Caco-2 (cell line): ENCODE data around the gene FILIP1. TPM values are rescaled to one million over a fixed set of nuclear protein-coding genes. Genes with fewer than 3 reads are reported as not detected.

ENCODE experiments used
- BruUV-seq: library from RNA; stranded (reverse); fragments of 400-500 nt; replicated peaks from 2 replicates; lab custom pipeline; 2021; lab: Mats Ljungman, UMichigan
- CTCF ChIA-PET: fragments of 300-600 bp; sonication (Branson Sonifier 250); formaldehyde crosslinking; loops from one replicate; lab custom pipeline; 2022; ENCODE audit warnings: antibody characterized with exemption; lab: Charles Lee
- POLR2A ChIA-PET: fragments of 300-600 bp; sonication (Branson Sonifier 250); formaldehyde crosslinking; loops from one replicate; lab custom pipeline; 2022; ENCODE audit warnings: antibody characterized with exemption; lab: Charles Lee
- DNase-seq, 2 experiments: peaks; one replicate each; pipeline versions ENCODE4 v3.0.0 to v3.0.0-alpha.2; 2020 to 2022
- H3K27me3 ChIP-seq: replicated peaks from 2 replicates; pipeline ENCODE4 v1.6.0; 2011; ENCODE audit warnings: low read length; ENCODE audit not compliant: control insufficient read depth, insufficient read depth
- H3K36me3 ChIP-seq: 2 replicates; pipeline ENCODE4 v1.5.1; 2011; ENCODE audit warnings: low read length; ENCODE audit not compliant: control insufficient read depth, insufficient read depth
- H3K4me1 ChIP-seq: fragments of 250-450 bp; sonication (Bioruptor Pico); 2 replicates; pipeline ENCODE4 v1.5.1; 2020; ENCODE audit warnings: mild to moderate bottlenecking
- H3K4me3 ChIP-seq: 2 replicates; pipeline ENCODE4 v1.5.1; 2011; ENCODE audit warnings: low read depth, mild to moderate bottlenecking, control low read depth, low read length
- H3K9me3 ChIP-seq: fragments of 250-450 bp; sonication (Bioruptor Pico); 2 replicates; pipeline ENCODE4 v1.5.1; 2020; ENCODE audit warnings: mild to moderate bottlenecking, moderate library complexity
- H3K27ac Mint-ChIP-seq: one replicate; pipeline ENCODE4 v1.8.0; 2022; ENCODE audit warnings: mixed read lengths; ENCODE audit not compliant: unreplicated experiment
- H3K27me3 Mint-ChIP-seq: one replicate; pipeline ENCODE4 v1.8.0; 2022; ENCODE audit warnings: mixed read lengths; ENCODE audit not compliant: insufficient read depth, unreplicated experiment
- H3K36me3 Mint-ChIP-seq: one replicate; pipeline ENCODE4 v1.8.0; 2022; ENCODE audit warnings: mild to moderate bottlenecking, mixed read lengths; ENCODE audit not compliant: insufficient read depth, unreplicated experiment
- H3K4me1 Mint-ChIP-seq: one replicate; pipeline ENCODE4 v1.8.0; 2022; ENCODE audit warnings: low read depth, mixed read lengths; ENCODE audit not compliant: unreplicated experiment
- H3K4me3 Mint-ChIP-seq: one replicate; pipeline ENCODE4 v1.8.0; 2022; ENCODE audit warnings: mild to moderate bottlenecking, moderate library complexity, mixed read lengths; ENCODE audit not compliant: unreplicated experiment
- H3K9me3 Mint-ChIP-seq: one replicate; pipeline ENCODE4 v1.8.0; 2022; ENCODE audit warnings: mixed read lengths; ENCODE audit not compliant: unreplicated experiment
- CTCF ChIP-seq, 2 experiments: fragments of 200-600 bp in 1 of 2; IDR thresholded peaks; 1 replicate in 1 of 2; 2 replicates in 1 of 2; pipeline versions ENCODE4 v1.5.1 to v1.8.0; 2011 to 2022; ENCODE audit warnings: antibody characterized with exemption in 1 of 2, control low read depth in 1 of 2, inconsistent platforms in 1 of 2, low read depth in 1 of 2, low read length in 1 of 2, mild to moderate bottlenecking in 1 of 2, moderate library complexity in 1 of 2; ENCODE audit not compliant: insufficient read depth in 1 of 2, severe bottlenecking in 1 of 2, unreplicated experiment in 1 of 2
- intact Hi-C: fragments of 100-400 bp; cut with micrococcal nuclease; formaldehyde crosslinking; loops from one replicate; pipeline ENCODE4 v1.10.0; 2022; ENCODE audit not compliant: unreplicated experiment
- total RNA-seq: library from RNA; stranded (reverse); gene quantifications from 2 replicates; pipeline ENCODE4 v1.2.3, GENCODE V29; 2022

The FILIP1 gene
- total RNA-seq, 1 experiment from 2014 or later, result 0.07 TPM

GRCh38 chr6:75491291-75491690 is 2.3 kb downstream of the FILIP1 start:
- Histone ChIP-seq H3K4me1 (no peaks in the 10 kb centered on the region), H3K9me3 (no peaks in the 10 kb centered on the region), H3K27me3 (no peaks in the 10 kb centered on the region; the same call in 1 of the 2 replicates), H3K4me3 (no peak overlapping the region), H3K36me3 (no peaks in the 10 kb centered on the region)
- peaks cover 12% of the 10 kb centered on the region for H3K27me3 Mint-ChIP-seq
- DNase-seq, result no peak
- no peak overlapping the region for H3K27ac Mint-ChIP-seq
- CTCF ChIA-PET, result no interaction called here
- TF ChIP-seq CTCF (IDR thresholded peaks at IDR 0.05; ENCODE audit: insufficient read depth in 1 of 2, low read depth in 1 of 2, low read length in 1 of 2, severe bottlenecking in 1 of 2, unreplicated experiment in 1 of 2), result no peak
- no peaks in the 10 kb centered on the region for H3K9me3 Mint-ChIP-seq
- H3K36me3 Mint-ChIP-seq, result no peaks in the 10 kb centered on the region
- BruUV-seq, result no TSS peak
- no peaks in the 10 kb centered on the region for H3K4me1 Mint-ChIP-seq
- no peak overlapping the region for H3K4me3 Mint-ChIP-seq
- POLR2A ChIA-PET, result no interaction called here
- intact Hi-C loops, result no loop called here

- no TSS peak for BruUV-seq
- Histone ChIP-seq H3K9me3 (no peaks in the 10 kb centered on the region), H3K4me1 (no peaks in the 10 kb centered on the region), H3K4me3 (no peak overlapping the region), H3K36me3 (no peaks in the 10 kb centered on the region), H3K27me3 (no peaks in the 10 kb centered on the region; the same call in 1 of the 2 replicates)
- intact Hi-C loops, result no loop called here
- no peak overlapping the region for H3K27ac Mint-ChIP-seq
- no peak for TF ChIP-seq CTCF (IDR thresholded peaks at IDR 0.05; ENCODE audit: insufficient read depth in 1 of 2, low read depth in 1 of 2, low read length in 1 of 2, severe bottlenecking in 1 of 2, unreplicated experiment in 1 of 2)
- H3K9me3 Mint-ChIP-seq, result no peaks in the 10 kb centered on the region
- ChIA-PET POLR2A (no interaction called here), CTCF (no interaction called here)
- no peak overlapping the region for H3K4me3 Mint-ChIP-seq
- H3K36me3 Mint-ChIP-seq, result no peaks in the 10 kb centered on the region
- H3K4me1 Mint-ChIP-seq, result no peaks in the 10 kb centered on the region
- no peak for DNase-seq
- H3K27me3 Mint-ChIP-seq, result peaks cover 9% of the 10 kb centered on the region
Measured at GRCh38 chr6:75490706-75491105, 2.9 kb downstream of the FILIP1 start.

GRCh38 chr6:75489025-75489424 is 4.6 kb downstream of the FILIP1 start:
- H3K4me3 ChIP-seq, result no peak overlapping the region
- no peaks in the 10 kb centered on the region for H3K36me3 ChIP-seq
- Mint-ChIP-seq H3K9me3 (no peaks in the 10 kb centered on the region), H3K36me3 (no peaks in the 10 kb centered on the region), H3K27me3 (peaks cover 4% of the 10 kb centered on the region), H3K4me3 (no peak overlapping the region), H3K27ac (no peak overlapping the region), H3K4me1 (no peaks in the 10 kb centered on the region)
- ChIA-PET CTCF (no interaction called here), POLR2A (no interaction called here)
- intact Hi-C loops, result no loop called here
- TF ChIP-seq CTCF (IDR thresholded peaks at IDR 0.05; ENCODE audit: insufficient read depth in 1 of 2, low read depth in 1 of 2, low read length in 1 of 2, severe bottlenecking in 1 of 2, unreplicated experiment in 1 of 2), result no peak
- no peak for DNase-seq
- no peaks in the 10 kb centered on the region for H3K4me1 ChIP-seq
- no TSS peak for BruUV-seq
- no peaks in the 10 kb centered on the region; the same call in 1 of the 2 replicates for H3K27me3 ChIP-seq
- no peaks in the 10 kb centered on the region for H3K9me3 ChIP-seq
